Superior temporal gyrus (tissue), 1 donor: ENCODE data around the gene GABRD.

ENCODE experiments used
- DNase-seq: peaks from one replicate; pipeline ENCODE4 v3.0.0-alpha.2; 2016; ENCODE audit errors: extremely low spot score

Gene GABRD

DNA sequence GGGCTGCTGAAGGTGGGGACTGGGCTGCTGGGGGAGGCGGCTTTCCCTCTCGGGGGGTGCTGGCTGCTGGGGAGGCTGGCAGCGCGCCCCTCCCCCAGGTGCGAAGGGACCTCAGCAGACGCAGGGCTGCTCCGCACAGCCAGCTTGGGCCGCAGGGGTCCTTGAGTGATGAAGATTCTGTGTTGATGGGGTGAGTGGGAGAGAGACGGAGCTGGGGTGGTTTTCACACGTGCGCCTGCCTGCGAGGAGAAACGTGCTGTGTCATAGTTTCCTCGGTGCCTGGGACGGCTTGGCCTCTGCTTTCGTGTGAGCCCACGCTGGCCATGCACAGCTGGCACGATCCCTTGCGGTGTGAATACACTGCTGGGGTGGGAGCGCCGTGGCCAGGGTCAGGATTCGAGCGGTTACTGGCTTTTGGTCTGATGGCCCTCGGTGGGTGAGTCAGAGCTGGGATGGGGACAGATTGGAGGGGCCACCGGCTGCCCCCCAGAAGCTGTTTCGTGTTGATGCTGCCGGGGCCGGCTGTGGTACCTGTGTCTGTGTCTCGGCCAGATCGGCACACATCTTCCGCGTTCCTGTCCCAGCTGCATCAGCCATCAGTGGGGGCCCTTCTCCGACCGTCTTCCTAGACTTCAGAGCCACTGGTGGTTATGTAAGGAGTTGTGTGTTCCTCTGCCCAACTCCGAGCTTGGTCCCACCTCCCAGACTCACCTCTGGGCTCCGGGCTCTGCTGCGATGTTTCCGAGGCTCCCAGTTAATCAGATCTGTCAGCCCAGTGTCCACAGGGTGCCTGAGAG lies 56.0 kb downstream of the GABRD start:
- peak; percentile 61 for DNase-seq

DNA sequence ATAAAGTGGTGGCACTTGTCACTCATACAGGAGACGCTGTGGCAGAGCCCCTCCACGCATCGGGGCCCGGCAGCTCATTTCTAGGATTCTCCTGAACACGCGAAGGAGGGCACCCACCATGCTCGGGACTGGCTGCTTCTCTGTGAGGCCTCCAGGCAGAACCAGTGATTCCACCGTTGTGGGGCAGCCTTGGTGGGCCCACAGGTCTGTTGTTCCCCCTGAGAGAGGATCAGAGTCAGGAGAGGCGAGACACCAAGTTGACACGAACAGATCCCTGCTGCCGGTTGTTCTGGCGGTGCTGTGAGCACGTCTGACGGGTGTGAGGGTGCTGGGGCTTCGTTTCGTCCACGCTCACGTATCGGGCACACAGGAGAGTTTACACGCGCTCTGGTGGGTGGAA lies 57.7 kb downstream of the GABRD start:
- DNase-seq = no peak

DNA sequence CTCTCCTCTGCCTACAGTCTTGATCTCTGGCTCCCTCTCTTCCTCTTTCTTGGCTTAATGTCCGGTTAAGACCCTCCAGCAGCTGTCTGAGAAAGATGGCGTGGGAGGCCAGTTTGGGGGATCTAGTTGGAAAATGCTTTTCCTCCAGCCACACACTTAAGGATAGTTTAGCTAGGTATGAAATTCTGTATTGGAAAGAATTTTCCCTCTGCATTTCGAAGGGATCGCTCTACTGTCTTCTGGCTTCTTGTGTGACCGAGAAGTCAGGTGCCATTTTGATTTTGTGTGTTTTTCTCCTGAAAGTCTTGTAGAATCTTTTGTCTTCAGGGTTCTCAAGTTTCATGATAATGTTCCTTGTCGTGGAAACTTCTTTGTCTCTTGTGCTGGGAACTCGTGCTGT lies 59.0 kb downstream of the GABRD start:
- no peak for DNase-seq

DNA sequence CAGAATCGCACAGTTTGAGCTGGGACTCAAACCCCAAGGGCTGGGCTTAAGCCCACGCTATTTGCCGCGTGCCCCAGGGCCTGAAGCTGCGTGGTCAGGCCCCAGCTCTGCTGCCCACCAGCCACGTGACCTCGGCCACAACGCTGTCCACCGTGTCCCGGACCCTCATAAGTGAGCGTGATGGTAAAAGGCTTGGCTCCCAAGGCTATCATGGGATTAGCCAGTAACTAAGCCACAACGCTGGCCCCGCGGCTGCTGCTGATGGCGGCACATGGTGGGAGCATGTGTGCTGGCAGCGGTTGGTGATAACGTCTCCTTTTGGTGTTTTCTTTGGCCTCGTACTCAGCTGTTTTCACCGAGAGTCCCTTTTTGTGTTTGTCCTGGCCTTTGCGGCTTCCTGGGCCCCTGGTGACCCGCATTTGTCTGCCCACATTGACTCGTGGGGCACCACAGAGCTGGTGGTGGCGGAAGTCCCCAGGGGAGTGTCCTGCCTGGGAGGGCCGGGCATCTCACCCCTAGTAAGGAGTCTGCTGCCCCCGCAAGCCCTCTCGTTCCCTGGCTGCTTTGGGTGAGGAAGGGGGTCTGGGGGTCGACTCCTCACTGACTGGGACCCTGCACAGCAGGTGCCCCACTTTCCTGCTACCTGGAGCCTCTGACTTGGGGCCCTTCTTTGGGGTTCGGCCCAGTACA lies 60.4 kb downstream of the GABRD start:
- DNase-seq = no peak

- DNase-seq = no peak
These were observed 61.0 kb downstream of the GABRD start for GRCh38 chr1:2080140-2080539.
